Measurements from ENCODE around the gene VPS8.

Gene VPS8

DNA sequence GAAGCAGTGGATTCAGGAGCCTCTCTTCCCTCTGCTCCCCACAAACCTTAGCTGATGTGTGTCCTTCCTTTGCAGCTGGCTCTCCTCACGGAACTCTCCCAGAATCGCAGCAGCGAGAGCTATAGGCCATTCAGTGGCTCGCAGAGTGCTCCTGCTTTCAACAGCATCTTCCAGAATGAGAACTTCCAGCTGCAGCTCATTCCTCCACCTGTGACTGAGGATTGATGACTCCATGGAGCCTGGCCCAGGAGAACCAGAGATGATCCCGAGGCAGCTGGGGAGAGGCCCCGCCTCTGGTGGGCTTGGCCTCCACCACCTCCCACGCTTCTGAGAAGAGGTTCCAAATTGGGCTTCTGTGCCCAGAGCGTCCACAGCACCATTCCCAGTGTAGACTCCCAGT is 239.8 kb downstream of the VPS8 start:
- Histone ChIP-seq H3K36me3 (ENCODE audit: insufficient read depth, low read length) (peaks cover 50% of the 10 kb centered on the region), H3K27me3 (ENCODE audit: insufficient read depth, low read length) (no peaks in the 10 kb centered on the region), H3F3A (ENCODE audit: insufficient read depth, low read length) (no peaks in the 10 kb centered on the region), H3K79me2 (ENCODE audit: insufficient read depth, low read length) (no peaks in the 10 kb centered on the region), H3K4me2 (ENCODE audit: low read length) (no peak overlapping the region), H3K9me2 (ENCODE audit: low read depth, low read length) (no peaks in the 10 kb centered on the region), H3K4me3 (ENCODE audit: low read depth, low read length, poor library complexity, severe bottlenecking) (no peak overlapping the region), H3K9me3 (ENCODE audit: low read length) (no peaks in the 10 kb centered on the region; the same call in 1 of the 2 replicates), H2AFZ (ENCODE audit: low read length) (no peak overlapping the region), H4K20me1 (ENCODE audit: insufficient read depth, low read length) (no peaks in the 10 kb centered on the region), H3K27ac (ENCODE audit: low read depth, low read length, poor library complexity, severe bottlenecking) (no peak overlapping the region), H3K4me1 (ENCODE audit: insufficient read depth, low read length, severe bottlenecking) (no peaks in the 10 kb centered on the region), H3K9ac (ENCODE audit: low read length) (no peak overlapping the region)
- TF ChIP-seq EZH2 (IDR thresholded peaks at IDR 0.05; ENCODE audit: borderline replicate concordance, low read length), result no peak
- TF ChIP-seq, protein P1, sequence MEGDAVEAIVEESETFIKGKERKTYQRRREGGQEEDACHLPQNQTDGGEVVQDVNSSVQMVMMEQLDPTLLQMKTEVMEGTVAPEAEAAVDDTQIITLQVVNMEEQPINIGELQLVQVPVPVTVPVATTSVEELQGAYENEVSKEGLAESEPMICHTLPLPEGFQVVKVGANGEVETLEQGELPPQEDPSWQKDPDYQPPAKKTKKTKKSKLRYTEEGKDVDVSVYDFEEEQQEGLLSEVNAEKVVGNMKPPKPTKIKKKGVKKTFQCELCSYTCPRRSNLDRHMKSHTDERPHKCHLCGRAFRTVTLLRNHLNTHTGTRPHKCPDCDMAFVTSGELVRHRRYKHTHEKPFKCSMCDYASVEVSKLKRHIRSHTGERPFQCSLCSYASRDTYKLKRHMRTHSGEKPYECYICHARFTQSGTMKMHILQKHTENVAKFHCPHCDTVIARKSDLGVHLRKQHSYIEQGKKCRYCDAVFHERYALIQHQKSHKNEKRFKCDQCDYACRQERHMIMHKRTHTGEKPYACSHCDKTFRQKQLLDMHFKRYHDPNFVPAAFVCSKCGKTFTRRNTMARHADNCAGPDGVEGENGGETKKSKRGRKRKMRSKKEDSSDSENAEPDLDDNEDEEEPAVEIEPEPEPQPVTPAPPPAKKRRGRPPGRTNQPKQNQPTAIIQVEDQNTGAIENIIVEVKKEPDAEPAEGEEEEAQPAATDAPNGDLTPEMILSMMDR (IDR thresholded peaks at IDR 0.05; ENCODE audit: low read length), result no peak

GRCh38 chr3:185052631-185053030 is 240.7 kb downstream of the VPS8 start:
- H3K4me3 ChIP-seq (ENCODE audit: low read depth, low read length, poor library complexity, severe bottlenecking), result no peak overlapping the region
- no peak for TF ChIP-seq EZH2 (IDR thresholded peaks at IDR 0.05; ENCODE audit: borderline replicate concordance, low read length)
- TF ChIP-seq, protein P1 (IDR thresholded peaks at IDR 0.05; ENCODE audit: low read length), result no peak
- H3K9me2 ChIP-seq (ENCODE audit: low read depth, low read length), result no peaks in the 10 kb centered on the region
- no peaks in the 10 kb centered on the region for H3F3A ChIP-seq (ENCODE audit: insufficient read depth, low read length)
- no peaks in the 10 kb centered on the region for H3K4me1 ChIP-seq (ENCODE audit: insufficient read depth, low read length, severe bottlenecking)
- H3K9me3 ChIP-seq (ENCODE audit: low read length), result no peaks in the 10 kb centered on the region; the same call in 1 of the 2 replicates
- no peak overlapping the region for H3K9ac ChIP-seq (ENCODE audit: low read length)
- no peaks in the 10 kb centered on the region for H4K20me1 ChIP-seq (ENCODE audit: insufficient read depth, low read length)
- no peaks in the 10 kb centered on the region for H3K79me2 ChIP-seq (ENCODE audit: insufficient read depth, low read length)
- H3K27ac ChIP-seq (ENCODE audit: low read depth, low read length, poor library complexity, severe bottlenecking), result no peak overlapping the region
- H3K36me3 ChIP-seq (ENCODE audit: insufficient read depth, low read length), result peaks cover 50% of the 10 kb centered on the region
- no peaks in the 10 kb centered on the region for H3K27me3 ChIP-seq (ENCODE audit: insufficient read depth, low read length)
- H2AFZ ChIP-seq (ENCODE audit: low read length), result no peak overlapping the region
- no peak overlapping the region for H3K4me2 ChIP-seq (ENCODE audit: low read length)

GRCh38 chr3:185056908-185057307 is 244.9 kb downstream of the VPS8 start:
- Histone ChIP-seq H3F3A (ENCODE audit: insufficient read depth, low read length) (no peaks in the 10 kb centered on the region), H4K20me1 (ENCODE audit: insufficient read depth, low read length) (no peaks in the 10 kb centered on the region), H3K9me3 (ENCODE audit: low read length) (peaks cover 8% of the 10 kb centered on the region), H3K4me1 (ENCODE audit: insufficient read depth, low read length, severe bottlenecking) (no peaks in the 10 kb centered on the region), H2AFZ (ENCODE audit: low read length) (no peak overlapping the region), H3K79me2 (ENCODE audit: insufficient read depth, low read length) (no peaks in the 10 kb centered on the region), H3K27ac (ENCODE audit: low read depth, low read length, poor library complexity, severe bottlenecking) (no peak overlapping the region), H3K27me3 (ENCODE audit: insufficient read depth, low read length) (no peaks in the 10 kb centered on the region), H3K36me3 (ENCODE audit: insufficient read depth, low read length) (peaks cover 21% of the 10 kb centered on the region), H3K9me2 (ENCODE audit: low read depth, low read length) (no peaks in the 10 kb centered on the region), H3K4me3 (ENCODE audit: low read depth, low read length, poor library complexity, severe bottlenecking) (no peak overlapping the region), H3K9ac (ENCODE audit: low read length) (no peak overlapping the region), H3K4me2 (ENCODE audit: low read length) (no peak overlapping the region)
- TF ChIP-seq, protein P1 (IDR thresholded peaks at IDR 0.05; ENCODE audit: low read length), result no peak
- no peak for TF ChIP-seq EZH2 (IDR thresholded peaks at IDR 0.05; ENCODE audit: borderline replicate concordance, low read length)

Measured in OCI-LY1 (cell line).